Mesothelial cell of epicardium (in vitro differentiated cells): ENCODE measurements around the gene HLA-E. TPM values are rescaled to one million over a fixed set of nuclear protein-coding genes. Genes with fewer than 3 reads are reported as not detected.
A peak's percentile ranks its signal among the peaks of the same experiment; 100 is the strongest.
"Not testable (repeated sequence)": the region's sequence is repeated elsewhere in the genome, so short reads cannot be mapped to it uniquely, and the experiment has no call there.

Experiments
- DNase-seq, 2 experiments: peaks; one replicate each; pipeline ENCODE4 v3.0.0; 2021; ENCODE audit warnings: low spot score in 2 of 2; ENCODE audit not compliant: unreplicated experiment in 2 of 2
- H3K27ac Mint-ChIP-seq: 2 replicates; pipeline ENCODE4 v1.8.0; 2021; ENCODE audit warnings: mixed read lengths
- H3K27me3 Mint-ChIP-seq: 2 replicates; pipeline ENCODE4 v1.8.0; 2021; ENCODE audit warnings: low read depth, mixed read lengths
- H3K36me3 Mint-ChIP-seq: 2 replicates; pipeline ENCODE4 v1.8.0; 2021; ENCODE audit warnings: mixed read lengths
- H3K4me1 Mint-ChIP-seq: 2 replicates; pipeline ENCODE4 v1.8.0; 2021; ENCODE audit warnings: mixed read lengths
- H3K4me3 Mint-ChIP-seq: 2 replicates; pipeline ENCODE4 v1.8.0; 2021; ENCODE audit warnings: mild to moderate bottlenecking, moderate library complexity, mixed read lengths
- H3K9me3 Mint-ChIP-seq: 2 replicates; pipeline ENCODE4 v1.8.0; 2021; ENCODE audit warnings: mixed read lengths
- total RNA-seq: library from RNA; stranded (reverse); gene quantifications from 3 replicates; pipeline ENCODE4 v1.2.1, GENCODE V29; 2021
- TF ChIP-seq, protein P1 (sequence below): fragments of 200-600 bp; sonication (generic); IDR thresholded peaks from one replicate; pipeline ENCODE4 v1.5.0; 2021; ENCODE audit warnings: antibody characterized with exemption; ENCODE audit not compliant: unreplicated experiment

HLA-E gene
- total RNA-seq, 1 donor from 2014 or later = 59.5 TPM

DNA sequence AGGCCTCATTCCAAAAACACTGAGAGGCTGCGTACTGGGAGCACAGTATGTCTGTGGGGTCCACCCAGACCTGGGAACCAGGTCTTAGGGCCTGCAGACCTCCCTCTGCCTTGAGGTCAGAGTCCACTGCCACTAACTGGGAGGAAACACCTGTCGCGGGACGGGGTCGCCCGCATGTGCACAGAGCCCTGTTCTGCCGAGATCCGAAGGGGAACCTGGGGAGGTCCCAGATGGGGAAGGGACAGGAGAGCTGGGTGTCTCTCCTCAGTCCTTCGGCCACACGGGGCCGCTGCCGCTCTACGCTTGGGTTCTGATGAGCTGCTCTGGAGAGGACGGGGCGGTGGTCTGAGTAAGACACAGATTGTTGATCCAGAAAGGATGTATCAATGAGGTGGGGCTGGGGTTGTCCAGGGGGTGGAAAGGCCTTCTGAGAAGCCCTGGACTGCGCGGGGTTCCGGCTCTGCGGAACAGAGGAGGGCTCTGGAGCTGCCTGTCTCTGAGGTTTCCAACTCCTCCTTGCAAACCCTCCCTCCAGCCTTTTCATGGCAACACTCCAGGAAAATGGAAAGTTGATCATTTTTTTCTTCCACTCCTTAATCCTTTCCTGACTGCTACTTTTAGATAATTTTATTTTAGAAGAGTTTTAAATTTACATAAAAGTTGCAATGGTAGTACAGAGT lies 7.2 kb upstream of the HLA-E start:
- not testable (repeated sequence) for H3K27ac Mint-ChIP-seq, H3K36me3 Mint-ChIP-seq, H3K4me1 Mint-ChIP-seq
- Mint-ChIP-seq H3K4me3 (peak overlapping the region; percentile 55), H3K9me3 (peaks cover 10% of the 10 kb centered on the region), H3K27me3 (peaks cover 82% of the 10 kb centered on the region)
- peak; percentile 59 to 85 for DNase-seq
- TF ChIP-seq, protein P1, sequence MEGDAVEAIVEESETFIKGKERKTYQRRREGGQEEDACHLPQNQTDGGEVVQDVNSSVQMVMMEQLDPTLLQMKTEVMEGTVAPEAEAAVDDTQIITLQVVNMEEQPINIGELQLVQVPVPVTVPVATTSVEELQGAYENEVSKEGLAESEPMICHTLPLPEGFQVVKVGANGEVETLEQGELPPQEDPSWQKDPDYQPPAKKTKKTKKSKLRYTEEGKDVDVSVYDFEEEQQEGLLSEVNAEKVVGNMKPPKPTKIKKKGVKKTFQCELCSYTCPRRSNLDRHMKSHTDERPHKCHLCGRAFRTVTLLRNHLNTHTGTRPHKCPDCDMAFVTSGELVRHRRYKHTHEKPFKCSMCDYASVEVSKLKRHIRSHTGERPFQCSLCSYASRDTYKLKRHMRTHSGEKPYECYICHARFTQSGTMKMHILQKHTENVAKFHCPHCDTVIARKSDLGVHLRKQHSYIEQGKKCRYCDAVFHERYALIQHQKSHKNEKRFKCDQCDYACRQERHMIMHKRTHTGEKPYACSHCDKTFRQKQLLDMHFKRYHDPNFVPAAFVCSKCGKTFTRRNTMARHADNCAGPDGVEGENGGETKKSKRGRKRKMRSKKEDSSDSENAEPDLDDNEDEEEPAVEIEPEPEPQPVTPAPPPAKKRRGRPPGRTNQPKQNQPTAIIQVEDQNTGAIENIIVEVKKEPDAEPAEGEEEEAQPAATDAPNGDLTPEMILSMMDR = peak; percentile 34

GRCh38 chr6:30483677-30484279 lies 5.5 kb upstream of the HLA-E start:
- peaks cover 71% of the 10 kb centered on the region for H3K27me3 Mint-ChIP-seq
- DNase-seq = no peak
- TF ChIP-seq, protein P1 = peak; percentile 60
- H3K9me3 Mint-ChIP-seq = no peaks in the 10 kb centered on the region
- H3K27ac Mint-ChIP-seq = no peak overlapping the region
- H3K4me3 Mint-ChIP-seq = no peak overlapping the region
- H3K4me1 Mint-ChIP-seq = no peaks in the 10 kb centered on the region
- no peaks in the 10 kb centered on the region for H3K36me3 Mint-ChIP-seq

- no peak for DNase-seq
- no peak overlapping the region for H3K4me3 Mint-ChIP-seq
- peaks cover 4% of the 10 kb centered on the region for H3K4me1 Mint-ChIP-seq
- H3K27me3 Mint-ChIP-seq = peaks cover 59% of the 10 kb centered on the region
- H3K36me3 Mint-ChIP-seq = no peaks in the 10 kb centered on the region
- TF ChIP-seq, protein P1 = no peak
- no peaks in the 10 kb centered on the region for H3K9me3 Mint-ChIP-seq
- no peak overlapping the region for H3K27ac Mint-ChIP-seq
Measured at GRCh38 chr6:30485236-30485635, 4.1 kb upstream of the HLA-E start.

DNA sequence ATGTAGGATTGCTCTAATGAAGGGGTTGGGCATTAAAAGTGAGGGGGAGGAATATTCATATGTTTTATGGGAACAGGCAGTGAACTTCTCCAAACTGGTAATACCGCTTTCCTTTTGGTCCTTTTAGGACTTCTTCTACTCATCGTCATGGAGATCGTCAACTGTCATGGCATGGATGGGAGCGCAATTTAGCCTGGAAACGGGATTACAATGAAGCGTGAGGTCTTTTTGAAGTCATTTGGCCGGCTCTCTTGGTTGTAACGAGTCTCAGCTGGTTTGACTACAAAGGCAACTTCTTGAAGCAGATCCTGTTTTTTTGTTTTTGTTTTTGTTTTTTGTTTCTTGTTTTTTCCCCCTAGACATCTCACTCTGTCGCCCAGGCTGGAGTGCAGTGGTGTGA lies 1.4 kb upstream of the HLA-E start:
- no peak overlapping the region for H3K4me3 Mint-ChIP-seq
- TF ChIP-seq, protein P1 = no peak
- H3K4me1 Mint-ChIP-seq = peaks cover 7% of the 10 kb centered on the region
- H3K9me3 Mint-ChIP-seq = no peaks in the 10 kb centered on the region
- H3K27ac Mint-ChIP-seq = peak overlapping the region; percentile 57
- peaks cover 8% of the 10 kb centered on the region for H3K36me3 Mint-ChIP-seq
- no peak for DNase-seq
- peaks cover 33% of the 10 kb centered on the region for H3K27me3 Mint-ChIP-seq

- Mint-ChIP-seq H3K27ac (peak overlapping the region; percentile 99), H3K4me3 (peak overlapping the region; percentile 90), H3K27me3 (peaks cover 25% of the 10 kb centered on the region)
- not testable (repeated sequence) for H3K4me1 Mint-ChIP-seq, H3K36me3 Mint-ChIP-seq, DNase-seq, H3K9me3 Mint-ChIP-seq
Measured at GRCh38 chr6:30488697-30489080, 620 bp upstream of the HLA-E start.

DNA sequence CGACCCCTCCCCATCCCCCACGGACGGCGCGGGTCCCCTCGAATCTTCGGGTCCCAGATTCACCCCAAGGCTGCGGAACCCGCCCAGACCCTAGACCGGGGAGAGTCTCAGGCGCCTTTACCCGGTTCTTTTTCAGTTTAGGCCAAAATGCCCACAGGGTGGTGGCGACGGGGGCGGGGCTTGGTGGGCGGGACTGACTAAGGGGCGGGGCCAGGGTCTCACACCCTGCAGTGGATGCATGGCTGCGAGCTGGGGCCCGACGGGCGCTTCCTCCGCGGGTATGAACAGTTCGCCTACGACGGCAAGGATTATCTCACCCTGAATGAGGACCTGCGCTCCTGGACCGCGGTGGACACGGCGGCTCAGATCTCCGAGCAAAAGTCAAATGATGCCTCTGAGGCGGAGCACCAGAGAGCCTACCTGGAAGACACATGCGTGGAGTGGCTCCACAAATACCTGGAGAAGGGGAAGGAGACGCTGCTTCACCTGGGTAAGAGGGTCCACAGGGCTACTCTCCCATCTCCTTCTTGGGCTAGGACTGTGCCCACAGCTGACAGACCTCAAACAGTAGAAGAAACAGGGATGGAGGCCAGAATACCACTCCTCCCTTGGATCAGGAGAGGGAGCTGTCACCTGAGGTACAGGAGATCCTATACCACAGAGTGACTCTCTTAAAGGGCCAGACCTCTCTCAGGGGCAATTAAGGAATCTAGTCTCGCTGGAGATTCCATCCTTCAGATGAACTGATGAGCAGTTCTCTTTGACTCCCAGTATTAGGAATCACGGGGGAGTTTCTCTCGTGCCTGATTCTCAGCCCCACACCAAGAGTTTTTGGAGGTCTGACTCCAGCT lies 942 bp downstream of the HLA-E start:
- H3K4me3 Mint-ChIP-seq = peak overlapping the region; percentile 90
- DNase-seq = peak in 1 of 2 experiments; percentile 67
- H3K36me3 Mint-ChIP-seq = peaks cover 8% of the 10 kb centered on the region
- peaks cover 19% of the 10 kb centered on the region for H3K27me3 Mint-ChIP-seq
- TF ChIP-seq, protein P1 = no peak
- H3K4me1 Mint-ChIP-seq = peaks cover 7% of the 10 kb centered on the region
- H3K9me3 Mint-ChIP-seq = no peaks in the 10 kb centered on the region
- peak overlapping the region; percentile 99 for H3K27ac Mint-ChIP-seq

GRCh38 chr6:30491291-30491953 lies 2.1 kb downstream of the HLA-E start:
- Mint-ChIP-seq H3K27me3 (peaks cover 12% of the 10 kb centered on the region), H3K4me3 (peak overlapping the region; percentile 22)
- not testable (repeated sequence) for H3K9me3 Mint-ChIP-seq, DNase-seq, H3K27ac Mint-ChIP-seq, H3K4me1 Mint-ChIP-seq, H3K36me3 Mint-ChIP-seq
